Hepatic stellate cell (primary cell): Measurements from ENCODE around the gene NDUFC2.
"Not testable (repeated sequence)": the region's sequence is repeated elsewhere in the genome, so short reads cannot be mapped to it uniquely, and the experiment has no call there.

Experiments
- DNase-seq: peaks from one replicate; pipeline ENCODE4 v3.0.0; 2011; ENCODE audit warnings: low spot score

Gene NDUFC2

GRCh38 chr11:78080084-78080817 lies 589 bp upstream of the NDUFC2 start:
- DNase-seq = no peak

- no peak for DNase-seq
These were observed 1.2 kb downstream of the NDUFC2 start for GRCh38 chr11:78078218-78079167.

- not testable (repeated sequence) for DNase-seq
These were observed 2.1 kb downstream of the NDUFC2 start for GRCh38 chr11:78077592-78077991.

- no peak for DNase-seq
These were observed 2.8 kb downstream of the NDUFC2 start for GRCh38 chr11:78076733-78077403.

GRCh38 chr11:78074756-78075155 lies 4.9 kb downstream of the NDUFC2 start:
- no peak for DNase-seq

- DNase-seq = no peak
These were observed 7.2 kb downstream of the NDUFC2 start for GRCh38 chr11:78072455-78072854.

GRCh38 chr11:78071717-78072116 lies 7.9 kb downstream of the NDUFC2 start:
- no peak for DNase-seq

GRCh38 chr11:78070621-78071020 lies 9.0 kb downstream of the NDUFC2 start:
- DNase-seq = no peak

GRCh38 chr11:78069465-78069864 lies 10.2 kb downstream of the NDUFC2 start:
- DNase-seq = no peak

- no peak for DNase-seq
These were observed 12.0 kb downstream of the NDUFC2 start for GRCh38 chr11:78067704-78068103.

GRCh38 chr11:78066471-78066870 lies 13.2 kb downstream of the NDUFC2 start:
- DNase-seq = no peak

GRCh38 chr11:78065203-78065602 lies 14.5 kb downstream of the NDUFC2 start:
- no peak for DNase-seq

GRCh38 chr11:78063440-78064181 lies 16.1 kb downstream of the NDUFC2 start, which contains the start of gene THRSP:
THRSP (plus strand) TSS chr11:78063861; CDS start chr11:78063882, 21 bp downstream.
- DNase-seq = no peak

- no peak for DNase-seq
These were observed 17.0 kb downstream of the NDUFC2 start for GRCh38 chr11:78062671-78063070.

- no peak for DNase-seq
These were observed 17.7 kb downstream of the NDUFC2 start for GRCh38 chr11:78061921-78062311.

GRCh38 chr11:78061088-78061920 lies 18.4 kb downstream of the NDUFC2 start:
- no peak for DNase-seq

GRCh38 chr11:78060533-78060932 lies 19.1 kb downstream of the NDUFC2 start:
- no peak for DNase-seq

GRCh38 chr11:78059749-78060328 lies 19.8 kb downstream of the NDUFC2 start:
- DNase-seq = not testable (repeated sequence)

GRCh38 chr11:78057462-78058055 lies 22.1 kb downstream of the NDUFC2 start:
- DNase-seq = no peak

GRCh38 chr11:78056093-78056492 lies 23.6 kb downstream of the NDUFC2 start:
- DNase-seq = no peak
